Neural cell (in vitro differentiated cells): ENCODE measurements around the gene DHDH.

Experiments
- EP300 ChIP-seq: fragments of 450-650 bp; conservative IDR thresholded peaks from 2 replicates; pipeline ENCODE4 v1.6.1; 2014; ENCODE audit warnings: antibody characterized with exemption, mild to moderate bottlenecking, moderate library complexity; ENCODE audit not compliant: poor library complexity, severe bottlenecking
- EZH2 ChIP-seq: fragments of 200-600, 300-800 bp; shearing (Covaris generic), sonication (generic); IDR thresholded peaks from 2 replicates; pipeline ENCODE4 v1.6.1; 2014; ENCODE audit warnings: antibody characterized with exemption, low read length, borderline replicate concordance, mild to moderate bottlenecking; ENCODE audit not compliant: insufficient read depth, poor library complexity, severe bottlenecking
- POLR2AphosphoS5 ChIP-seq: IDR thresholded peaks from 2 replicates; pipeline ENCODE4 v1.6.1; 2012
- REST ChIP-seq: IDR thresholded peaks from 2 replicates; pipeline ENCODE4 v1.6.1; 2012; ENCODE audit warnings: borderline replicate concordance
- TF ChIP-seq, protein P1 (sequence below): fragments of 450-650 bp; IDR thresholded peaks from 2 replicates; pipeline ENCODE4 v1.5.1; 2014; ENCODE audit warnings: antibody characterized with exemption, mild to moderate bottlenecking, moderate library complexity; ENCODE audit not compliant: poor library complexity, severe bottlenecking

- TF ChIP-seq, protein P1, sequence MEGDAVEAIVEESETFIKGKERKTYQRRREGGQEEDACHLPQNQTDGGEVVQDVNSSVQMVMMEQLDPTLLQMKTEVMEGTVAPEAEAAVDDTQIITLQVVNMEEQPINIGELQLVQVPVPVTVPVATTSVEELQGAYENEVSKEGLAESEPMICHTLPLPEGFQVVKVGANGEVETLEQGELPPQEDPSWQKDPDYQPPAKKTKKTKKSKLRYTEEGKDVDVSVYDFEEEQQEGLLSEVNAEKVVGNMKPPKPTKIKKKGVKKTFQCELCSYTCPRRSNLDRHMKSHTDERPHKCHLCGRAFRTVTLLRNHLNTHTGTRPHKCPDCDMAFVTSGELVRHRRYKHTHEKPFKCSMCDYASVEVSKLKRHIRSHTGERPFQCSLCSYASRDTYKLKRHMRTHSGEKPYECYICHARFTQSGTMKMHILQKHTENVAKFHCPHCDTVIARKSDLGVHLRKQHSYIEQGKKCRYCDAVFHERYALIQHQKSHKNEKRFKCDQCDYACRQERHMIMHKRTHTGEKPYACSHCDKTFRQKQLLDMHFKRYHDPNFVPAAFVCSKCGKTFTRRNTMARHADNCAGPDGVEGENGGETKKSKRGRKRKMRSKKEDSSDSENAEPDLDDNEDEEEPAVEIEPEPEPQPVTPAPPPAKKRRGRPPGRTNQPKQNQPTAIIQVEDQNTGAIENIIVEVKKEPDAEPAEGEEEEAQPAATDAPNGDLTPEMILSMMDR = no peak
- TF ChIP-seq POLR2AphosphoS5 (no peak), EP300 (no peak), REST (no peak), EZH2 (no peak)
Observed at GRCh38 chr19:48962849-48963165, 29.3 kb downstream of the DHDH start.
